ENCODE measurements around the gene BEST1. TPM values are rescaled to one million over a fixed set of nuclear protein-coding genes. Genes with fewer than 3 reads are reported as not detected.

BEST1 gene
- total RNA-seq, 1 experiment from 2014 or later, result 0.22 TPM

- H3F3A ChIP-seq (ENCODE audit: low read length, unreplicated experiment), result peaks cover 3% of the 10 kb centered on the region
- ChIA-PET CTCF (no interaction called here), POLR2A (ENCODE audit: unreplicated experiment) (no interaction called here)
- no peaks in the 10 kb centered on the region for H3K27me3 ChIP-seq (ENCODE audit: low read length)
- no peaks in the 10 kb centered on the region for H3K36me3 ChIP-seq (ENCODE audit: low read depth, low read length)
- no TSS peak for BruUV-seq (replicated peaks)
- no peak for ATAC-seq
- no peak overlapping the region for H2AFZ ChIP-seq (ENCODE audit: low read length)
- intact Hi-C loops (cut with micrococcal nuclease), result no loop called here
- no peak overlapping the region for H3K4me3 ChIP-seq (ENCODE audit: low read length)
- no peaks in the 10 kb centered on the region for H4K20me1 ChIP-seq (ENCODE audit: low read length)
- DNase-seq, result no peak
- H3K79me2 ChIP-seq (ENCODE audit: low read length), result no peaks in the 10 kb centered on the region
- H3K27ac ChIP-seq (ENCODE audit: low read length), result no peak overlapping the region
- H3K9me2 ChIP-seq (replicated peaks; ENCODE audit: low read length), result no peaks in the 10 kb centered on the region
- H3K9ac ChIP-seq (ENCODE audit: low read length), result no peak overlapping the region
- H3K9me3 ChIP-seq (ENCODE audit: low read length), result peaks cover 9% of the 10 kb centered on the region; the same call in 1 of the 2 replicates
- no peak overlapping the region for H3K4me2 ChIP-seq (ENCODE audit: low read length)
- no peaks in the 10 kb centered on the region for H3K4me1 ChIP-seq (ENCODE audit: insufficient read depth, low read length)
- TF ChIP-seq EZH2 (IDR thresholded peaks at IDR 0.05; ENCODE audit: low read length, unreplicated experiment) (no peak), EZH2phosphoT487 (IDR thresholded peaks at IDR 0.05; ENCODE audit: borderline replicate concordance, low read length) (no peak)
- TF ChIP-seq, protein P1, sequence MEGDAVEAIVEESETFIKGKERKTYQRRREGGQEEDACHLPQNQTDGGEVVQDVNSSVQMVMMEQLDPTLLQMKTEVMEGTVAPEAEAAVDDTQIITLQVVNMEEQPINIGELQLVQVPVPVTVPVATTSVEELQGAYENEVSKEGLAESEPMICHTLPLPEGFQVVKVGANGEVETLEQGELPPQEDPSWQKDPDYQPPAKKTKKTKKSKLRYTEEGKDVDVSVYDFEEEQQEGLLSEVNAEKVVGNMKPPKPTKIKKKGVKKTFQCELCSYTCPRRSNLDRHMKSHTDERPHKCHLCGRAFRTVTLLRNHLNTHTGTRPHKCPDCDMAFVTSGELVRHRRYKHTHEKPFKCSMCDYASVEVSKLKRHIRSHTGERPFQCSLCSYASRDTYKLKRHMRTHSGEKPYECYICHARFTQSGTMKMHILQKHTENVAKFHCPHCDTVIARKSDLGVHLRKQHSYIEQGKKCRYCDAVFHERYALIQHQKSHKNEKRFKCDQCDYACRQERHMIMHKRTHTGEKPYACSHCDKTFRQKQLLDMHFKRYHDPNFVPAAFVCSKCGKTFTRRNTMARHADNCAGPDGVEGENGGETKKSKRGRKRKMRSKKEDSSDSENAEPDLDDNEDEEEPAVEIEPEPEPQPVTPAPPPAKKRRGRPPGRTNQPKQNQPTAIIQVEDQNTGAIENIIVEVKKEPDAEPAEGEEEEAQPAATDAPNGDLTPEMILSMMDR (conservative IDR thresholded peaks at IDR 0.05; ENCODE audit: low read depth, low read length), result no peak
These were observed 9.7 kb upstream of the BEST1 start for GRCh38 chr11:61940466-61940865.

DNA sequence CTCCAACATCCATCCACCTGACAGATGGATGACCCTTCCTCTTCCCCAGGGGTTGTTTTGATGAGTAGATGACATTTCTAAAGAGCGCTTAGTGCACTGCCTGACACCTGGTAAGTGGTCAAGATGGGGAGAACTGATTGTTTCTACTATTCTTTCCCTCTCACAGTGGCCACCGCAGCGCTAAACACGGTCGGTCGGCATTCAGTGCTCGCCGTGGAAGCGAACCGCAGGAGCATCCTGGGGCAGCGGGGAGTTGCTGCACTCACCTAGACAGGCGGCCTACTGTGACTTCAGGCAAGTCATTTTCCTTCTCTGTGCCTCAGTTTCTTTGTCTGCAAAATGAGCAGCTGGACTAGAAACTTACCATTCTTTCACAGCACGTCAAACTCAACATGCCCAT is 5.0 kb upstream of the BEST1 start:
- H3K9ac ChIP-seq (ENCODE audit: low read length), result no peak overlapping the region
- H3K36me3 ChIP-seq (ENCODE audit: low read depth, low read length), result no peaks in the 10 kb centered on the region
- H2AFZ ChIP-seq (ENCODE audit: low read length), result no peak overlapping the region
- no peak for TF ChIP-seq EZH2phosphoT487 (IDR thresholded peaks at IDR 0.05; ENCODE audit: borderline replicate concordance, low read length)
- TF ChIP-seq EZH2 (IDR thresholded peaks at IDR 0.05; ENCODE audit: low read length, unreplicated experiment), result no peak
- TF ChIP-seq, protein P1 (conservative IDR thresholded peaks at IDR 0.05; ENCODE audit: low read depth, low read length), result no peak
- intact Hi-C loops (cut with micrococcal nuclease), result no loop called here
- ATAC-seq, result no peak
- no peaks in the 10 kb centered on the region for H3K27me3 ChIP-seq (ENCODE audit: low read length)
- H3K27ac ChIP-seq (ENCODE audit: low read length), result no peak overlapping the region
- H3K79me2 ChIP-seq (ENCODE audit: low read length), result no peaks in the 10 kb centered on the region
- DNase-seq, result no peak
- H3K9me2 ChIP-seq (replicated peaks; ENCODE audit: low read length), result no peaks in the 10 kb centered on the region
- peaks cover 7% of the 10 kb centered on the region; the same call in 1 of the 2 replicates for H3K4me1 ChIP-seq (ENCODE audit: insufficient read depth, low read length)
- no peaks in the 10 kb centered on the region for H4K20me1 ChIP-seq (ENCODE audit: low read length)
- BruUV-seq (replicated peaks), result no TSS peak
- no peak overlapping the region for H3K4me3 ChIP-seq (ENCODE audit: low read length)
- 0 out of 2 replicates have a peak, but pooled peaks cover 5% of the 10 kb centered on the region for H3K9me3 ChIP-seq (ENCODE audit: low read length)
- CTCF ChIA-PET, result no interaction called here
- H3K4me2 ChIP-seq (ENCODE audit: low read length), result no peak overlapping the region
- H3F3A ChIP-seq (ENCODE audit: low read length, unreplicated experiment), result no peaks in the 10 kb centered on the region
- POLR2A ChIA-PET (ENCODE audit: unreplicated experiment), result no interaction called here

DNA sequence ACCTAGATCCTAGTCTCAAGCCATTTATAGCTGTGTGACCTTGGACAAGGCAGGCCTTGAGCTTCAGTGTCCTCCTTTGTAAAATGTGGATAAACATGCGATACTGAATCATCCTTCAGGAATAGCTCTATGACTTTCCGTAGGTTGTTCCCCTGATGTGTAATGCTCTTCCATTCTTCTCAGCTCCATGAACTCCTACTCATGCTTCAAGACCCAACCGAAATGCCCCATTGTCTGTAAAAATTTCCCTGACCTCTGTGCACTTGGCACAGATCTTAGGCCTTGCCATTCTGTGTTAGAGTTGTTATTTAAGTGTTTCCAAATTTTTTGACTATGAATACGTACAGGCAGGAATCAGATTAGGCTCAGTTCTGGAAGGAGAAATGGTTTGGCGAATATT is 3.3 kb upstream of the BEST1 start:
- Histone ChIP-seq H3K4me3 (ENCODE audit: low read length) (no peak overlapping the region), H3K4me1 (ENCODE audit: insufficient read depth, low read length) (peaks cover 7% of the 10 kb centered on the region; the same call in 1 of the 2 replicates), H3K9me3 (ENCODE audit: low read length) (0 out of 2 replicates have a peak, but pooled peaks cover 5% of the 10 kb centered on the region), H3K36me3 (ENCODE audit: low read depth, low read length) (no peaks in the 10 kb centered on the region), H2AFZ (ENCODE audit: low read length) (no peak overlapping the region), H3K4me2 (ENCODE audit: low read length) (no peak overlapping the region), H3F3A (ENCODE audit: low read length, unreplicated experiment) (no peaks in the 10 kb centered on the region), H4K20me1 (ENCODE audit: low read length) (no peaks in the 10 kb centered on the region), H3K27ac (ENCODE audit: low read length) (no peak overlapping the region), H3K9ac (ENCODE audit: low read length) (no peak overlapping the region), H3K79me2 (ENCODE audit: low read length) (no peaks in the 10 kb centered on the region), H3K27me3 (ENCODE audit: low read length) (no peaks in the 10 kb centered on the region), H3K9me2 (replicated peaks; ENCODE audit: low read length) (no peaks in the 10 kb centered on the region)
- intact Hi-C loops (cut with micrococcal nuclease), result loop anchor here (1.0 to 2.0 kb wide), 5 partner anchors 48 to 162 kb away; no protein-coding TSS in a partner anchor
- DNase-seq (no peak), ATAC-seq (no peak)
- CTCF ChIA-PET, result interaction anchor here (0.5 to 2.3 kb wide), 7 partner anchors 45 to 320 kb away, joined by 3 to 24 read pairs (median 10); no protein-coding TSS in a partner anchor
- POLR2A ChIA-PET (ENCODE audit: unreplicated experiment), result interaction anchor here (0.5 kb wide), 1 partner anchor 21 kb away, joined by 11 read pairs; the partner anchor contains the start of gene FTH1
- no TSS peak for BruUV-seq (replicated peaks)
- TF ChIP-seq EZH2 (IDR thresholded peaks at IDR 0.05; ENCODE audit: low read length, unreplicated experiment) (no peak), EZH2phosphoT487 (IDR thresholded peaks at IDR 0.05; ENCODE audit: borderline replicate concordance, low read length) (no peak)
- TF ChIP-seq, protein P1 (conservative IDR thresholded peaks at IDR 0.05; ENCODE audit: low read depth, low read length), result no peak

All from PC-3 (cell line).